Ishikawa (cell line): ENCODE results near the gene SLC2A1.

Experiments
- CEBPB ChIP-seq: IDR thresholded peaks from 2 replicates; pipeline ENCODE4 v1.6.1; 2012
- CREB1 ChIP-seq: IDR thresholded peaks from 2 replicates; pipeline ENCODE4 v1.6.1; 2012; ENCODE audit warnings: low read depth
- EGR1 ChIP-seq: IDR thresholded peaks from 2 replicates; pipeline ENCODE4 v1.6.1; 2012
- EP300 ChIP-seq: IDR thresholded peaks from 2 replicates; pipeline ENCODE4 v1.6.1; 2012; ENCODE audit warnings: borderline replicate concordance
- FOXM1 ChIP-seq: IDR thresholded peaks from 2 replicates; pipeline ENCODE4 v1.6.1; 2012; ENCODE audit warnings: low read depth, borderline replicate concordance
- MAX ChIP-seq: IDR thresholded peaks from 2 replicates; pipeline ENCODE4 v1.6.1; 2012
- NFIC ChIP-seq: IDR thresholded peaks from 2 replicates; pipeline ENCODE4 v1.6.1; 2012
- RAD21 ChIP-seq: IDR thresholded peaks from 2 replicates; pipeline ENCODE4 v1.6.1; 2012; ENCODE audit warnings: low read depth
- REST ChIP-seq: IDR thresholded peaks from 2 replicates; pipeline ENCODE4 v1.6.1; 2012; ENCODE audit warnings: low read depth, mild to moderate bottlenecking
- TAF1 ChIP-seq: IDR thresholded peaks from 2 replicates; pipeline ENCODE4 v1.6.1; 2012; ENCODE audit warnings: low read depth, mild to moderate bottlenecking
- TCF12 ChIP-seq: IDR thresholded peaks from 2 replicates; pipeline ENCODE4 v1.6.1; 2012; ENCODE audit warnings: low read depth
- TEAD4 ChIP-seq: IDR thresholded peaks from 2 replicates; pipeline ENCODE4 v1.6.1; 2012
- USF1 ChIP-seq: IDR thresholded peaks from 2 replicates; pipeline ENCODE4 v1.6.1; 2012
- YY1 ChIP-seq: IDR thresholded peaks from 2 replicates; pipeline ENCODE4 v1.6.1; 2012; ENCODE audit warnings: low read depth
- ZBTB7A ChIP-seq: IDR thresholded peaks from 2 replicates; pipeline ENCODE4 v1.6.1; 2012; ENCODE audit warnings: low read depth

The SLC2A1 gene

GRCh38 chr1:42998386-42998785, 39.7 kb upstream of the SLC2A1 start:
- TF ChIP-seq USF1 = no peak
- no peak for TF ChIP-seq EP300
- TF ChIP-seq EGR1 = no peak

GRCh38 chr1:42996384-42996970, 37.8 kb upstream of the SLC2A1 start:
- TF ChIP-seq FOXM1 = no peak
- no peak for TF ChIP-seq USF1
- no peak for TF ChIP-seq REST
- TF ChIP-seq MAX = no peak
- TF ChIP-seq NFIC = no peak
- no peak for TF ChIP-seq EGR1
- TF ChIP-seq YY1 = no peak
- no peak for TF ChIP-seq ZBTB7A
- TF ChIP-seq TEAD4 = no peak
- TF ChIP-seq TAF1 = no peak
- no peak for TF ChIP-seq CEBPB
- no peak for TF ChIP-seq TCF12
- no peak for TF ChIP-seq EP300
- TF ChIP-seq CREB1 = no peak
- TF ChIP-seq RAD21 = no peak

GRCh38 chr1:42993502-42994136, 35.0 kb upstream of the SLC2A1 start:
- TF ChIP-seq USF1 (no peak), CREB1 (no peak), ZBTB7A (no peak), EP300 (no peak), REST (no peak), CEBPB (no peak), MAX (no peak), EGR1 (no peak), YY1 (no peak), TEAD4 (no peak), TAF1 (no peak), TCF12 (no peak), FOXM1 (no peak), NFIC (no peak), RAD21 (no peak)

- TF ChIP-seq RAD21 = no peak
- no peak for TF ChIP-seq YY1
- no peak for TF ChIP-seq EP300
- TF ChIP-seq REST = no peak
- no peak for TF ChIP-seq TAF1
- no peak for TF ChIP-seq ZBTB7A
- no peak for TF ChIP-seq TEAD4
- no peak for TF ChIP-seq CEBPB
- TF ChIP-seq TCF12 = no peak
- TF ChIP-seq FOXM1 = no peak
- TF ChIP-seq NFIC = no peak
- TF ChIP-seq MAX = no peak
- TF ChIP-seq USF1 = no peak
- TF ChIP-seq EGR1 = no peak
These were observed 33.4 kb upstream of the SLC2A1 start for GRCh38 chr1:42992054-42992571.
